Loucy (cell line): ENCODE measurements around the gene TMEM81.

ENCODE experiments used
- H2AFZ ChIP-seq: fragments of 200-600 bp; sonication (generic); 2 replicates; pipeline ENCODE4 v1.6.0; 2016; ENCODE audit warnings: antibody characterized with exemption, mild to moderate bottlenecking, low read length, moderate library complexity
- H3F3A ChIP-seq: fragments of 200-600 bp; 2 replicates; pipeline ENCODE4 v1.6.0; 2016; ENCODE audit warnings: antibody characterized with exemption, low read depth, mild to moderate bottlenecking
- H3K27me3 ChIP-seq: fragments of 200-600 bp; sonication (generic); 2 replicates; pipeline ENCODE4 v1.6.1; 2014; ENCODE audit warnings: low read length, mild to moderate bottlenecking; ENCODE audit not compliant: insufficient read depth, poor library complexity, severe bottlenecking
- H3K36me3 ChIP-seq: fragments of 200-600 bp; sonication (generic); 2 replicates; pipeline ENCODE4 v1.6.1; 2016; ENCODE audit warnings: low read length; ENCODE audit not compliant: insufficient read depth
- H3K4me1 ChIP-seq: fragments of 200-600 bp; sonication (generic); 2 replicates; pipeline ENCODE4 v1.5.1; 2014; ENCODE audit warnings: low read length, mild to moderate bottlenecking; ENCODE audit not compliant: insufficient read depth, poor library complexity, severe bottlenecking
- H3K4me2 ChIP-seq: fragments of 200-600 bp; sonication (generic); 2 replicates; pipeline ENCODE4 v1.6.0; 2014; ENCODE audit warnings: antibody characterized with exemption, low read length, low read depth, mild to moderate bottlenecking; ENCODE audit not compliant: poor library complexity, severe bottlenecking
- H3K4me3 ChIP-seq: fragments of 200-600 bp; sonication (generic); 2 replicates; pipeline ENCODE4 v1.5.1; 2014; ENCODE audit warnings: low read length, mild to moderate bottlenecking, mixed read lengths; ENCODE audit not compliant: poor library complexity, severe bottlenecking
- H3K79me2 ChIP-seq: fragments of 200-600 bp; sonication (generic); 2 replicates; pipeline ENCODE4 v1.6.1; 2014; ENCODE audit warnings: low read length; ENCODE audit not compliant: insufficient read depth
- H3K9ac ChIP-seq: fragments of 200-600 bp; sonication (generic); 2 replicates; pipeline ENCODE4 v1.6.0; 2014; ENCODE audit warnings: mild to moderate bottlenecking, low read depth, low read length, moderate library complexity; ENCODE audit not compliant: poor library complexity, severe bottlenecking
- H3K9me2 ChIP-seq: fragments of 200-600 bp; sonication (generic); replicated peaks from 2 replicates; pipeline ENCODE4 v1.6.1; 2016; ENCODE audit warnings: low read depth, low read length, mixed read lengths
- H3K9me3 ChIP-seq: fragments of 200-600 bp; sonication (generic); 2 replicates; pipeline ENCODE4 v1.6.1; 2014; ENCODE audit warnings: mild to moderate bottlenecking, antibody characterized with exemption, low read length, low read depth; ENCODE audit not compliant: insufficient read depth
- H4K20me1 ChIP-seq: fragments of 200-600 bp; sonication (generic); 2 replicates; pipeline ENCODE4 v1.6.0; 2014; ENCODE audit warnings: antibody characterized with exemption, low read length, mild to moderate bottlenecking; ENCODE audit not compliant: insufficient read depth, poor library complexity, severe bottlenecking
- CTCF ChIP-seq: fragments of 200-600 bp; sonication (generic); conservative IDR thresholded peaks from 2 replicates; pipeline ENCODE4 v1.5.1; 2014; ENCODE audit warnings: mild to moderate bottlenecking, antibody characterized with exemption, low read length
- EZH2phosphoT487 ChIP-seq: fragments of 200-600 bp; IDR thresholded peaks from 2 replicates; pipeline ENCODE4 v1.6.1; 2018; ENCODE audit warnings: antibody characterized with exemption, mild to moderate bottlenecking, moderate library complexity, borderline replicate concordance

Gene TMEM81

GRCh38 chr1:205058853-205059252 lies 25.4 kb downstream of the TMEM81 start:
- no peak overlapping the region for H3K4me3 ChIP-seq
- TF ChIP-seq CTCF (no peak), EZH2phosphoT487 (no peak)
- no peak overlapping the region for H3K4me2 ChIP-seq
- no peak overlapping the region for H2AFZ ChIP-seq
- peaks cover 3% of the 10 kb centered on the region for H3K4me1 ChIP-seq
- H3K79me2 ChIP-seq, result no peaks in the 10 kb centered on the region
- H3K9ac ChIP-seq, result no peak overlapping the region
- no peaks in the 10 kb centered on the region for H3K36me3 ChIP-seq
- no peaks in the 10 kb centered on the region for H3K27me3 ChIP-seq
- no peaks in the 10 kb centered on the region for H3K9me3 ChIP-seq
- no peaks in the 10 kb centered on the region for H3K9me2 ChIP-seq
- no peaks in the 10 kb centered on the region for H4K20me1 ChIP-seq
- H3F3A ChIP-seq, result no peaks in the 10 kb centered on the region

GRCh38 chr1:205057808-205058575 lies 26.3 kb downstream of the TMEM81 start:
- H4K20me1 ChIP-seq, result no peaks in the 10 kb centered on the region
- H3K27me3 ChIP-seq, result no peaks in the 10 kb centered on the region
- no peaks in the 10 kb centered on the region for H3F3A ChIP-seq
- TF ChIP-seq EZH2phosphoT487, result no peak
- no peak for TF ChIP-seq CTCF
- no peaks in the 10 kb centered on the region for H3K9me2 ChIP-seq
- H3K9me3 ChIP-seq, result no peaks in the 10 kb centered on the region
- no peak overlapping the region for H3K9ac ChIP-seq
- H3K36me3 ChIP-seq, result no peaks in the 10 kb centered on the region
- no peak overlapping the region for H2AFZ ChIP-seq
- no peaks in the 10 kb centered on the region for H3K79me2 ChIP-seq
- no peak overlapping the region for H3K4me2 ChIP-seq
- H3K4me1 ChIP-seq, result peaks cover 3% of the 10 kb centered on the region
- H3K4me3 ChIP-seq, result no peak overlapping the region

- Histone ChIP-seq H3K4me1 (peaks cover 3% of the 10 kb centered on the region), H3K36me3 (no peaks in the 10 kb centered on the region), H3K4me2 (no peak overlapping the region), H3K4me3 (no peak overlapping the region), H3K27me3 (no peaks in the 10 kb centered on the region), H2AFZ (no peak overlapping the region), H3F3A (no peaks in the 10 kb centered on the region), H3K9me2 (no peaks in the 10 kb centered on the region), H3K9ac (no peak overlapping the region), H3K9me3 (no peaks in the 10 kb centered on the region), H4K20me1 (no peaks in the 10 kb centered on the region), H3K79me2 (no peaks in the 10 kb centered on the region)
- TF ChIP-seq CTCF (no peak), EZH2phosphoT487 (no peak)
Measured at GRCh38 chr1:205056956-205057568, 27.2 kb downstream of the TMEM81 start.
